CD14-positive monocyte (primary cell): ENCODE data around the gene HNRNPC. TPM values are rescaled to one million over a fixed set of nuclear protein-coding genes. Genes with fewer than 3 reads are reported as not detected.

Experiments
- DNase-seq, 3 donors: peaks; one replicate each; pipeline ENCODE4 v3.0.0-alpha.2; 2011 to 2022
- H2AFZ ChIP-seq: 2 replicates; pipeline ENCODE4 v1.6.0; 2012; ENCODE audit warnings: mild to moderate bottlenecking, low read depth, low read length, inconsistent platforms; ENCODE audit not compliant: insufficient read depth, poor library complexity, severe bottlenecking
- H3K27ac ChIP-seq, 2 donors: 1 replicate in 1 of 2; 2 replicates in 1 of 2; pipeline ENCODE4 v1.5.1; 2012 to 2013; ENCODE audit warnings: low read length in 2 of 2, control low read depth in 1 of 2, inconsistent platforms in 1 of 2, low read depth in 1 of 2, mild to moderate bottlenecking in 1 of 2
- H3K27me3 ChIP-seq, 2 donors: one replicate each; pipeline versions ENCODE4 v1.6.0 to v1.6.1; 2011 to 2013; ENCODE audit warnings: low read length in 2 of 2; ENCODE audit not compliant: control insufficient read depth in 2 of 2, insufficient read depth in 2 of 2
- H3K36me3 ChIP-seq, 2 donors: replicated peaks in 1 of 2; 1 replicate in 1 of 2; 2 replicates in 1 of 2; pipeline versions ENCODE4 v1.5.1 to v1.6.1; 2012 to 2013; ENCODE audit warnings: low read length in 2 of 2, control low read depth in 1 of 2, inconsistent platforms in 1 of 2, mild to moderate bottlenecking in 1 of 2; ENCODE audit not compliant: insufficient read depth in 2 of 2, control insufficient read depth in 1 of 2
- H3K4me1 ChIP-seq, 2 donors: 1 replicate in 1 of 2; 2 replicates in 1 of 2; pipeline versions ENCODE4 v1.5.1 to v1.6.1; 2012 to 2013; ENCODE audit warnings: low read length in 2 of 2, control low read depth in 1 of 2, inconsistent platforms in 1 of 2, mild to moderate bottlenecking in 1 of 2, moderate library complexity in 1 of 2; ENCODE audit not compliant: insufficient read depth in 2 of 2, control insufficient read depth in 1 of 2
- H3K4me2 ChIP-seq: replicated peaks from 2 replicates; pipeline ENCODE3; 2012; ENCODE audit warnings: low read length, moderate library complexity, mild to moderate bottlenecking; ENCODE audit not compliant: poor library complexity, severe bottlenecking; ENCODE audit errors: extremely low read depth
- H3K4me3 ChIP-seq, 3 experiments: fragments of 200-600 bp in 1 of 3; sonication (generic) in 1 of 3; replicated peaks in 1 of 3; 1 replicate in 2 of 3; 2 replicates in 1 of 3; pipeline ENCODE4 v1.5.1; 2011 to 2013; ENCODE audit warnings: low read length in 3 of 3, mild to moderate bottlenecking in 3 of 3, control low read depth in 2 of 3, low read depth in 2 of 3, inconsistent platforms in 1 of 3, moderate library complexity in 1 of 3
- H3K79me2 ChIP-seq: 2 replicates; pipeline ENCODE4 v1.6.0; 2012; ENCODE audit warnings: mild to moderate bottlenecking, control low read depth, inconsistent platforms, low read length, moderate library complexity; ENCODE audit not compliant: insufficient read depth
- H3K9ac ChIP-seq: 2 replicates; pipeline ENCODE4 v1.6.0; 2017; ENCODE audit warnings: low read length, mild to moderate bottlenecking; ENCODE audit not compliant: insufficient read depth, poor library complexity, severe bottlenecking
- H3K9me3 ChIP-seq, 2 donors: replicated peaks in 1 of 2; 1 replicate in 1 of 2; 2 replicates in 1 of 2; pipeline versions ENCODE4 v1.5.1 to v1.6.1; 2012 to 2013; ENCODE audit warnings: low read length in 2 of 2, control low read depth in 1 of 2; ENCODE audit not compliant: control insufficient read depth in 1 of 2, insufficient read depth in 1 of 2
- H4K20me1 ChIP-seq: 2 replicates; pipeline ENCODE4 v1.6.0; 2012; ENCODE audit warnings: mild to moderate bottlenecking, low read length, control low read depth, moderate library complexity; ENCODE audit not compliant: insufficient read depth
- H3K27ac Mint-ChIP-seq, 7 donors: one replicate each; pipeline ENCODE4 v1.8.0; 2020; ENCODE audit warnings: mild to moderate bottlenecking in 7 of 7, mixed read lengths in 7 of 7, moderate library complexity in 6 of 7, inconsistent platforms in 2 of 7
- H3K27me3 Mint-ChIP-seq, 3 donors: one replicate each; pipeline ENCODE4 v1.8.0; 2021 to 2022; ENCODE audit warnings: low read depth in 3 of 3, mild to moderate bottlenecking in 3 of 3, mixed read lengths in 3 of 3, moderate library complexity in 3 of 3, inconsistent platforms in 1 of 3
- H3K36me3 Mint-ChIP-seq, 2 donors: one replicate each; pipeline ENCODE4 v1.8.0; 2020; ENCODE audit warnings: mixed read lengths in 2 of 2, inconsistent platforms in 1 of 2, mild to moderate bottlenecking in 1 of 2
- H3K4me1 Mint-ChIP-seq: one replicate; pipeline ENCODE4 v1.8.0; 2020; ENCODE audit warnings: mild to moderate bottlenecking, mixed read lengths
- H3K4me3 Mint-ChIP-seq, 2 donors: one replicate each; pipeline ENCODE4 v1.8.0; 2020; ENCODE audit warnings: mild to moderate bottlenecking in 2 of 2, mixed read lengths in 2 of 2, moderate library complexity in 1 of 2
- H3K9me3 Mint-ChIP-seq, 7 donors: one replicate each; pipeline ENCODE4 v1.8.0; 2020 to 2022; ENCODE audit warnings: mixed read lengths in 7 of 7, mild to moderate bottlenecking in 6 of 7, moderate library complexity in 6 of 7, inconsistent platforms in 2 of 7
- CTCF ChIP-seq: fragments of 200-600 bp; IDR thresholded peaks from one replicate; pipeline ENCODE4 v1.8.0; 2022; ENCODE audit warnings: antibody characterized with exemption, mild to moderate bottlenecking
- WGBS: methylation state at CpG from one replicate; pipeline ENCODE4 v1.1.5; 2013; ENCODE audit warnings: missing lambda C conversion rate; ENCODE audit not compliant: insufficient coverage; 5-methylcytosine and 5-hydroxymethylcytosine counted together
- intact Hi-C, 2 donors: fragments of 100-400 bp; cut with micrococcal nuclease; formaldehyde crosslinking; loops; one replicate each; pipeline versions ENCODE4 v1.15.0 to v1.15.1; 2023
- polyA plus RNA-seq, 3 donors: library from polyadenylated mRNA; depleted of rRNA in 1 of 3; unstranded in 2 of 3; stranded (reverse) in 1 of 3; fragments of 300-500 nt in 2 of 3; fragments of >200 nt in 1 of 3; fragmentation: Illumina TruSeq in 2 of 3; gene quantifications; 1 replicate in 2 of 3; 2 replicates in 1 of 3; pipeline ENCODE4 v1.2.3, GENCODE V29; 2012 to 2021

HNRNPC gene
- polyA plus RNA-seq, 3 donors: 391 to 609 (median 580) TPM

GRCh38 chr14:21199611-21200560 is 69.4 kb downstream of the HNRNPC start:
- Mint-ChIP-seq H3K4me3 (no peak overlapping the region), H3K4me1 (peaks cover 26% of the 10 kb centered on the region), H3K9me3 (peaks cover 0 to 2% (median 0%) of the 10 kb centered on the region in 7 donors), H3K27me3 (peaks cover 0 to 3% (median 0%) of the 10 kb centered on the region in 3 donors), H3K36me3 (peaks cover 10 to 13% of the 10 kb centered on the region in 2 donors), H3K27ac (no peak overlapping the region)
- Histone ChIP-seq H2AFZ (no peak overlapping the region), H3K36me3 (peaks cover 0 to 9% of the 10 kb centered on the region in 2 donors), H3K79me2 (no peaks in the 10 kb centered on the region), H3K27me3 (no peaks in the 10 kb centered on the region), H3K4me3 (no peak overlapping the region), H4K20me1 (peaks cover 33% of the 10 kb centered on the region), H3K9ac (no peak overlapping the region), H3K4me2 (no peak overlapping the region), H3K4me1 (peaks cover 0 to 17% of the 10 kb centered on the region in 2 donors), H3K9me3 (no peaks in the 10 kb centered on the region), H3K27ac (no peak overlapping the region)
- TF ChIP-seq CTCF: no peak
- no peak for DNase-seq
- intact Hi-C loops: no loop called here
- no CpG with 5 or more reads among the region's 3 CpGs for WGBS

- no peak overlapping the region for H3K27ac ChIP-seq
- peaks cover 13% of the 10 kb centered on the region for H3K4me1 Mint-ChIP-seq
These were observed 71.6 kb downstream of the HNRNPC start for GRCh38 chr14:21197418-21198205.

More at GRCh38 chr14:21197418-21198205, 71.6 kb downstream of the HNRNPC start:
- H3K27me3 ChIP-seq: peaks cover 0 to 2% of the 10 kb centered on the region in 2 donors
- intact Hi-C loops: no loop called here
- Mint-ChIP-seq H3K9me3 (peaks cover 0 to 2% (median 0%) of the 10 kb centered on the region in 7 donors), H3K36me3 (peaks cover 0 to 4% of the 10 kb centered on the region in 2 donors), H3K4me3 (no peak overlapping the region), H3K27me3 (peaks cover 1 to 6% (median 1%) of the 10 kb centered on the region in 3 donors), H3K27ac (no peak overlapping the region)
- H3K4me2 ChIP-seq: no peak overlapping the region
- H3K4me1 ChIP-seq: peaks cover under 1 to 3% of the 10 kb centered on the region in 2 donors
- H3K9ac ChIP-seq: no peak overlapping the region
- whole genome bisulfite sequencing: no CpG with 5 or more reads among the region's 2 CpGs
- no peaks in the 10 kb centered on the region for H3K79me2 ChIP-seq
- no peaks in the 10 kb centered on the region for H3K36me3 ChIP-seq
- no peaks in the 10 kb centered on the region for H3K9me3 ChIP-seq
- no peak for DNase-seq
- TF ChIP-seq CTCF: no peak
- H4K20me1 ChIP-seq: peaks cover 10% of the 10 kb centered on the region
- no peak overlapping the region for H2AFZ ChIP-seq
- H3K4me3 ChIP-seq: no peak overlapping the region
